BJ (cell line): Measurements from ENCODE around the gene RALGAPA2. TPM values are rescaled to one million over a fixed set of nuclear protein-coding genes. Genes with fewer than 3 reads are reported as not detected.

Source experiments
- CTCF ChIA-PET: fragments of 350-600 bp; formaldehyde crosslinking; extraction: SDS; loops from one replicate; lab custom pipeline; 2021; ENCODE audit warnings: antibody characterized with exemption, inconsistent platforms; lab: Yijun Ruan, JAX
- POLR2A ChIA-PET: fragments of 300-600 bp; sonication (Branson Sonifier 250); formaldehyde crosslinking; extraction: SDS; loops from one replicate; lab custom pipeline; 2021; ENCODE audit warnings: antibody characterized with exemption; lab: Charles Lee
- DNase-seq: peaks from one replicate; pipeline ENCODE4 v3.0.0-alpha.2; 2011; ENCODE audit warnings: low read depth
- H3K27me3 ChIP-seq: 2 replicates; pipeline ENCODE4 v1.6.0; 2011; ENCODE audit warnings: low read length; ENCODE audit not compliant: control insufficient read depth, insufficient read depth
- H3K36me3 ChIP-seq: 2 replicates; pipeline ENCODE4 v1.5.1; 2011; ENCODE audit warnings: low read length; ENCODE audit not compliant: control insufficient read depth, insufficient read depth
- H3K4me3 ChIP-seq: 2 replicates; pipeline ENCODE4 v1.5.1; 2011; ENCODE audit warnings: low read depth, mild to moderate bottlenecking, control low read depth, low read length
- CTCF ChIP-seq: IDR thresholded peaks from 2 replicates; pipeline ENCODE4 v1.5.1; 2011; ENCODE audit warnings: low read depth, mild to moderate bottlenecking, control low read depth, inconsistent platforms, low read length, moderate library complexity; ENCODE audit not compliant: insufficient read depth
- polyA plus RNA-seq: library from polyadenylated mRNA; depleted of rRNA; stranded (reverse); fragments of >200 nt; gene quantifications from 2 replicates; pipeline ENCODE4 v1.2.3, GENCODE V29; 2011

RALGAPA2 gene
- polyA plus RNA-seq, 1 experiment = 1.4 TPM

DNA sequence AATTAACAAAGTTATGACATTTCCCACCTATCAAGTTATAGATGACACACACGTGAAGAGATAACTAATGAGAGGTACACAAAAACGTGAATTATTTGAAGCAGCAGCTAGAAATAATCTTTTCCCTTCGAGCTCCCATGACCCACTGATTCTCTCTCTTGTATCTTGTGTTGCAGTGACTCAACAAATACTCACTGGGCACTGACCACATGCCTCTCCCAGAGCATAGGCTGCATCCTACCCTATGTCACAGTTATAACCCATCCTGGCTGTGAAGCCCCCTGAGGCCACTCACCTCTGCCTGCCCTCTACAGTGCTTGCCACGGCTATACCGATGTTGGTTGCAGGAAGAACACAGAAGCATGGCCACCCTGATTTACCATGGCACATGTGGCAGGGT, 252.7 kb downstream of the RALGAPA2 start:
- Histone ChIP-seq H3K36me3 (no peaks in the 10 kb centered on the region), H3K4me3 (no peak overlapping the region), H3K27me3 (no peaks in the 10 kb centered on the region)
- ChIA-PET POLR2A (no interaction called here), CTCF (no interaction called here)
- no peak for DNase-seq
- no peak for TF ChIP-seq CTCF

GRCh38 chr20:20457392-20458126, 254.9 kb downstream of the RALGAPA2 start:
- ChIA-PET POLR2A (no interaction called here), CTCF (no interaction called here)
- TF ChIP-seq CTCF = no peak
- no peak for DNase-seq
- Histone ChIP-seq H3K27me3 (no peaks in the 10 kb centered on the region), H3K4me3 (no peak overlapping the region), H3K36me3 (no peaks in the 10 kb centered on the region)

DNA sequence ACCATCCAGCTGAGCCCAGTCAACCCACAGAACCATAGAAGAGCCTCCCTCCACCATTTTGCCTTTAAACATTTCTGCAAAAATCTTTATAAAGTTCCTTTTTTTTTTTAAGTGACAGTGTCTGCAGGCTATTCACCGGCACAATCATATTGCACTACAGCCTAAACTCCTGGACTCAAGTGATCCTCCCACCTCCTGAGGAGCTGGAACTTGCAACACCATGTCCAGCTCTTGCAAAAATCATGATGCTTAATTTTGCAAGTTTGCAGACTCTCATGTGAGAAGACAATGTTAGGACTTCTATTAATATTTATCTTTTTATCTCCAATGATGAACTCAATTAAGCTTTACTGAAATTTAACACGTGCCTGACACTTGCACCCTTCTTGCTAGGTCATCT, 255.7 kb downstream of the RALGAPA2 start:
- CTCF ChIA-PET = no interaction called here
- POLR2A ChIA-PET = no interaction called here
- DNase-seq = no peak
- H3K36me3 ChIP-seq = no peaks in the 10 kb centered on the region
- no peak overlapping the region for H3K4me3 ChIP-seq
- TF ChIP-seq CTCF = no peak
- no peaks in the 10 kb centered on the region for H3K27me3 ChIP-seq

DNA sequence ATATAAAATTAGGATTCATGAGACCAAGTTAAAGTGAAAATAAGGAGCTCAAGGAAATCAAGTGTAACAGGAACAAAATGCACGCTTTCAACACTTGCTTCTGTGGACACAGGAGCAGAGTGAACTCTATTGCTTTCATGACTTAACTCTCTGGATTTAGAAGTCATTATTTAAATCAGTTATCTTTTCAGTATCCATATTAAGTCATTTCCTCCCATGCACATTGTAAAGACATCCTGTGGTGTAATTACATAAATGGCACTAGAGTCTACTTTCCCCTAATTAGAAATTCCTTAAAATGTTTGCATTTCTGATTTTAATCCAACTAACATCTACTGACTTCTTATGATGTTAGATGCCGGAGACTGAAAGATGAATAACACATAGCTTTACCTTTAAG, 256.5 kb downstream of the RALGAPA2 start:
- DNase-seq = no peak

More for the DNA sequence above, 256.5 kb downstream of the RALGAPA2 start:
- POLR2A ChIA-PET = no interaction called here
- TF ChIP-seq CTCF = no peak
- Histone ChIP-seq H3K36me3 (no peaks in the 10 kb centered on the region), H3K4me3 (no peak overlapping the region), H3K27me3 (no peaks in the 10 kb centered on the region)
- CTCF ChIA-PET = no interaction called here
